Measurements from ENCODE around the gene ANAPC1. TPM values are rescaled to one million over a fixed set of nuclear protein-coding genes. Genes with fewer than 3 reads are reported as not detected.

ANAPC1 gene
- total and polyA plus RNA-seq, 5 donors from 2014 or later: 22.4 to 49.9 (median 24.3) TPM

Other genes with a start within 250 kb of the ANAPC1 start
- gene MERTK, start 14.4 kb upstream of the ANAPC1 start, total RNA-seq: 0.20 TPM
- not detected for gene MERTK, start 14.4 kb upstream of the ANAPC1 start, polyA plus RNA-seq
- gene TMEM87B, start 171.1 kb upstream of the ANAPC1 start, total RNA-seq: 24.6 TPM
- gene TMEM87B, start 171.1 kb upstream of the ANAPC1 start, polyA plus RNA-seq: 10 to 100 TPM in 3 of 4 donors, 1 to 10 TPM in 1; 9.1 to 15.6 (median 11.8) TPM

All from CD4-positive, CD25-positive, alpha-beta regulatory T cell (primary cell).